Measurements from ENCODE around the gene ALDH18A1.

The ALDH18A1 gene

GRCh38 chr10:95574649-95575365 lies 81.7 kb downstream of the ALDH18A1 start:
- DNase-seq, result no peak

GRCh38 chr10:95573964-95574604 lies 82.4 kb downstream of the ALDH18A1 start:
- no peak for DNase-seq

- DNase-seq, result no peak
Measured at GRCh38 chr10:95573527-95573926, 83.0 kb downstream of the ALDH18A1 start.

GRCh38 chr10:95572131-95572820 lies 84.2 kb downstream of the ALDH18A1 start:
- no peak for DNase-seq

GRCh38 chr10:95571390-95571789 lies 85.1 kb downstream of the ALDH18A1 start:
- no peak for DNase-seq

GRCh38 chr10:95569368-95569767 lies 87.1 kb downstream of the ALDH18A1 start:
- DNase-seq, result no peak

- DNase-seq, result no peak
Measured at GRCh38 chr10:95567903-95568630, 88.4 kb downstream of the ALDH18A1 start.

GRCh38 chr10:95566136-95566535 lies 90.4 kb downstream of the ALDH18A1 start:
- no peak for DNase-seq

- DNase-seq, result no peak
Measured at GRCh38 chr10:95565336-95565735, 91.2 kb downstream of the ALDH18A1 start.

GRCh38 chr10:95564291-95564690 lies 92.2 kb downstream of the ALDH18A1 start:
- no peak for DNase-seq

- no peak for DNase-seq
Measured at GRCh38 chr10:95562341-95562965, 94.1 kb downstream of the ALDH18A1 start.

- no peak for DNase-seq
Measured at GRCh38 chr10:95561864-95562177, 94.7 kb downstream of the ALDH18A1 start.

GRCh38 chr10:95561177-95561863 lies 95.2 kb downstream of the ALDH18A1 start, which contains the start of gene SORBS1:
TSS of gene SORBS1 (minus strand) at chr10:95561371. CDS start at chr10:95441135, 120,236 bp downstream.
- peak; percentile 91 to 95 for DNase-seq

GRCh38 chr10:95560278-95561176 lies 96.0 kb downstream of the ALDH18A1 start:
- DNase-seq, result peak in 1 of 2 experiments; percentile 11

- no peak for DNase-seq
Measured at GRCh38 chr10:95559896-95560277, 96.6 kb downstream of the ALDH18A1 start.

GRCh38 chr10:95559471-95559870 lies 97.0 kb downstream of the ALDH18A1 start:
- no peak for DNase-seq

- no peak for DNase-seq
Measured at GRCh38 chr10:95558593-95559320, 97.8 kb downstream of the ALDH18A1 start.

GRCh38 chr10:95556994-95557767 lies 99.3 kb downstream of the ALDH18A1 start:
- no peak for DNase-seq

All from SHP77 (cell line).